Caco-2 (cell line): ENCODE measurements around the gene CXCL5. TPM values are rescaled to one million over a fixed set of nuclear protein-coding genes. Genes with fewer than 3 reads are reported as not detected.

Source experiments
- BruUV-seq: library from RNA; stranded (reverse); fragments of 400-500 nt; replicated peaks from 2 replicates; lab custom pipeline; 2021; lab: Mats Ljungman, UMichigan
- CTCF ChIA-PET: fragments of 300-600 bp; sonication (Branson Sonifier 250); formaldehyde crosslinking; loops from one replicate; lab custom pipeline; 2022; ENCODE audit warnings: antibody characterized with exemption; lab: Charles Lee
- POLR2A ChIA-PET: fragments of 300-600 bp; sonication (Branson Sonifier 250); formaldehyde crosslinking; loops from one replicate; lab custom pipeline; 2022; ENCODE audit warnings: antibody characterized with exemption; lab: Charles Lee
- DNase-seq, 2 experiments: peaks; one replicate each; pipeline versions ENCODE4 v3.0.0 to v3.0.0-alpha.2; 2020 to 2022
- H3K27me3 ChIP-seq: replicated peaks from 2 replicates; pipeline ENCODE4 v1.6.0; 2011; ENCODE audit warnings: low read length; ENCODE audit not compliant: control insufficient read depth, insufficient read depth
- H3K36me3 ChIP-seq: 2 replicates; pipeline ENCODE4 v1.5.1; 2011; ENCODE audit warnings: low read length; ENCODE audit not compliant: control insufficient read depth, insufficient read depth
- H3K4me1 ChIP-seq: fragments of 250-450 bp; sonication (Bioruptor Pico); 2 replicates; pipeline ENCODE4 v1.5.1; 2020; ENCODE audit warnings: mild to moderate bottlenecking
- H3K4me3 ChIP-seq: 2 replicates; pipeline ENCODE4 v1.5.1; 2011; ENCODE audit warnings: low read depth, mild to moderate bottlenecking, control low read depth, low read length
- H3K9me3 ChIP-seq: fragments of 250-450 bp; sonication (Bioruptor Pico); 2 replicates; pipeline ENCODE4 v1.5.1; 2020; ENCODE audit warnings: mild to moderate bottlenecking, moderate library complexity
- H3K27ac Mint-ChIP-seq: one replicate; pipeline ENCODE4 v1.8.0; 2022; ENCODE audit warnings: mixed read lengths; ENCODE audit not compliant: unreplicated experiment
- H3K27me3 Mint-ChIP-seq: one replicate; pipeline ENCODE4 v1.8.0; 2022; ENCODE audit warnings: mixed read lengths; ENCODE audit not compliant: insufficient read depth, unreplicated experiment
- H3K36me3 Mint-ChIP-seq: one replicate; pipeline ENCODE4 v1.8.0; 2022; ENCODE audit warnings: mild to moderate bottlenecking, mixed read lengths; ENCODE audit not compliant: insufficient read depth, unreplicated experiment
- H3K4me1 Mint-ChIP-seq: one replicate; pipeline ENCODE4 v1.8.0; 2022; ENCODE audit warnings: low read depth, mixed read lengths; ENCODE audit not compliant: unreplicated experiment
- H3K4me3 Mint-ChIP-seq: one replicate; pipeline ENCODE4 v1.8.0; 2022; ENCODE audit warnings: mild to moderate bottlenecking, moderate library complexity, mixed read lengths; ENCODE audit not compliant: unreplicated experiment
- H3K9me3 Mint-ChIP-seq: one replicate; pipeline ENCODE4 v1.8.0; 2022; ENCODE audit warnings: mixed read lengths; ENCODE audit not compliant: unreplicated experiment
- intact Hi-C: fragments of 100-400 bp; cut with micrococcal nuclease; formaldehyde crosslinking; loops from one replicate; pipeline ENCODE4 v1.10.0; 2022; ENCODE audit not compliant: unreplicated experiment
- total RNA-seq: library from RNA; stranded (reverse); gene quantifications from 2 replicates; pipeline ENCODE4 v1.2.3, GENCODE V29; 2022
- TF ChIP-seq, protein P1 (sequence below), 2 experiments: fragments of 200-600 bp in 1 of 2; IDR thresholded peaks; 1 replicate in 1 of 2; 2 replicates in 1 of 2; pipeline versions ENCODE4 v1.5.1 to v1.8.0; 2011 to 2022; ENCODE audit warnings: antibody characterized with exemption in 1 of 2, control low read depth in 1 of 2, inconsistent platforms in 1 of 2, low read depth in 1 of 2, low read length in 1 of 2, mild to moderate bottlenecking in 1 of 2, moderate library complexity in 1 of 2; ENCODE audit not compliant: insufficient read depth in 1 of 2, severe bottlenecking in 1 of 2, unreplicated experiment in 1 of 2

CXCL5 gene
- total RNA-seq, 1 experiment from 2014 or later = not detected

DNA sequence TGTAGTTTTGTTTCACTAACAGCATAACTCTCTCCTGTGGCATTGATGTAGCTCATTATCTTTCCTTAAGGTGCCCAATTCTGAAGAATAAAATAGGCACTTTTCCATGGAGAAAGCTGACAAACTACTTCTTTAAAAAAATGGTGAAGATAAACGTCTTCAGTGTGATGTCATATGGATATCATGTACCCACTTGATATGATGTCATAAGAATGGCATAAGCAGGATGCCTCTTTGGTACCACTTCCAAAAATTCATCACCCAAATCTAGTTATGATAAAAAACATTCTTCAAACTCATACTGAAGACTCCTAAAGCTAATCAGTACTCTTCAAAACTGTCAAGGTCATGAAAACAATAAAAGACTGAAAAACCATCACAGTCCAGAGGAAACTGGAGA, 42.9 kb upstream of the CXCL5 start:
- Histone ChIP-seq H3K27me3 (no peaks in the 10 kb centered on the region), H3K36me3 (no peaks in the 10 kb centered on the region), H3K4me1 (no peaks in the 10 kb centered on the region; the same call in 1 of the 2 replicates), H3K4me3 (no peak overlapping the region), H3K9me3 (no peaks in the 10 kb centered on the region)
- H3K36me3 Mint-ChIP-seq = peaks cover 6% of the 10 kb centered on the region
- TF ChIP-seq, protein P1, sequence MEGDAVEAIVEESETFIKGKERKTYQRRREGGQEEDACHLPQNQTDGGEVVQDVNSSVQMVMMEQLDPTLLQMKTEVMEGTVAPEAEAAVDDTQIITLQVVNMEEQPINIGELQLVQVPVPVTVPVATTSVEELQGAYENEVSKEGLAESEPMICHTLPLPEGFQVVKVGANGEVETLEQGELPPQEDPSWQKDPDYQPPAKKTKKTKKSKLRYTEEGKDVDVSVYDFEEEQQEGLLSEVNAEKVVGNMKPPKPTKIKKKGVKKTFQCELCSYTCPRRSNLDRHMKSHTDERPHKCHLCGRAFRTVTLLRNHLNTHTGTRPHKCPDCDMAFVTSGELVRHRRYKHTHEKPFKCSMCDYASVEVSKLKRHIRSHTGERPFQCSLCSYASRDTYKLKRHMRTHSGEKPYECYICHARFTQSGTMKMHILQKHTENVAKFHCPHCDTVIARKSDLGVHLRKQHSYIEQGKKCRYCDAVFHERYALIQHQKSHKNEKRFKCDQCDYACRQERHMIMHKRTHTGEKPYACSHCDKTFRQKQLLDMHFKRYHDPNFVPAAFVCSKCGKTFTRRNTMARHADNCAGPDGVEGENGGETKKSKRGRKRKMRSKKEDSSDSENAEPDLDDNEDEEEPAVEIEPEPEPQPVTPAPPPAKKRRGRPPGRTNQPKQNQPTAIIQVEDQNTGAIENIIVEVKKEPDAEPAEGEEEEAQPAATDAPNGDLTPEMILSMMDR (IDR thresholded peaks at IDR 0.05; ENCODE audit: insufficient read depth in 1 of 2, low read depth in 1 of 2, low read length in 1 of 2, severe bottlenecking in 1 of 2, unreplicated experiment in 1 of 2) = no peak
- no TSS peak for BruUV-seq
- no peak for DNase-seq
- intact Hi-C loops = no loop called here
- H3K27ac Mint-ChIP-seq = no peak overlapping the region
- no peaks in the 10 kb centered on the region for H3K27me3 Mint-ChIP-seq
- H3K4me3 Mint-ChIP-seq = no peak overlapping the region
- peaks cover 15% of the 10 kb centered on the region for H3K4me1 Mint-ChIP-seq
- no peaks in the 10 kb centered on the region for H3K9me3 Mint-ChIP-seq
- POLR2A ChIA-PET = no interaction called here
- CTCF ChIA-PET = interaction anchor here (1.7 kb wide), 1 partner anchor 93 kb away, joined by 5 read pairs; no protein-coding TSS in a partner anchor

DNA sequence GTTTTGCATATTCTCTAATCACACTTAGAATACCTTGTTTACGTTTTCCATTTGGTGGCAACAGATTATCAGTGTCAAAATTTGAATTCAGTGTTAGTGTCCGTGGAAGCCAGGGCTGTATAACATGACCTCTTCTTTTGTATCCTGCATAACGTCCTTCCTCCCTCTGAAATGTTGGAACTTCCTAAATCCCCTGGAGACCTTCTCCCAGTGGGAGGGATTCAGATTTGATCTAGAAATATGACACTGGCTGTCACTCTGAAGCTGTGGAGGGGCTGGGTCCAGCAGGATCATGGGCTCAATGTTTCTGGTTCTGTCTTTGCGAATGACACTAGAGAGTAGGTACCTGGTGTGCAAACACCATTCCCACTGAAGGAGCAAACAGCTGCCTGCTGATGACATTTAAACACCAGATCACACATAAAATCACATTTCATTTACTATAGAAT, 40.9 kb upstream of the CXCL5 start:
- no peaks in the 10 kb centered on the region for H3K36me3 ChIP-seq
- BruUV-seq = TSS peak; percentile 87
- Mint-ChIP-seq H3K27ac (peak overlapping the region; percentile 14), H3K36me3 (peaks cover 6% of the 10 kb centered on the region), H3K9me3 (no peaks in the 10 kb centered on the region), H3K27me3 (no peaks in the 10 kb centered on the region), H3K4me3 (peak overlapping the region; percentile 78), H3K4me1 (peaks cover 15% of the 10 kb centered on the region)
- H3K27me3 ChIP-seq = no peaks in the 10 kb centered on the region
- H3K4me1 ChIP-seq = no peaks in the 10 kb centered on the region; the same call in 1 of the 2 replicates
- intact Hi-C loops = loop anchor here (2.0 to 5.0 kb wide), 2 partner anchors 171 to 377 kb away; partner anchors contain the start of gene CXCL1
- TF ChIP-seq, protein P1 (IDR thresholded peaks at IDR 0.05; ENCODE audit: insufficient read depth in 1 of 2, low read depth in 1 of 2, low read length in 1 of 2, severe bottlenecking in 1 of 2, unreplicated experiment in 1 of 2) = no peak
- ChIA-PET POLR2A (no interaction called here), CTCF (interaction anchor here (1.3 to 1.9 kb wide), 3 partner anchors 69 to 175 kb away, joined by 5 to 8 read pairs (median 8); no protein-coding TSS in a partner anchor)
- no peak for DNase-seq
- peak overlapping the region; percentile 53 for H3K4me3 ChIP-seq
- no peaks in the 10 kb centered on the region for H3K9me3 ChIP-seq

DNA sequence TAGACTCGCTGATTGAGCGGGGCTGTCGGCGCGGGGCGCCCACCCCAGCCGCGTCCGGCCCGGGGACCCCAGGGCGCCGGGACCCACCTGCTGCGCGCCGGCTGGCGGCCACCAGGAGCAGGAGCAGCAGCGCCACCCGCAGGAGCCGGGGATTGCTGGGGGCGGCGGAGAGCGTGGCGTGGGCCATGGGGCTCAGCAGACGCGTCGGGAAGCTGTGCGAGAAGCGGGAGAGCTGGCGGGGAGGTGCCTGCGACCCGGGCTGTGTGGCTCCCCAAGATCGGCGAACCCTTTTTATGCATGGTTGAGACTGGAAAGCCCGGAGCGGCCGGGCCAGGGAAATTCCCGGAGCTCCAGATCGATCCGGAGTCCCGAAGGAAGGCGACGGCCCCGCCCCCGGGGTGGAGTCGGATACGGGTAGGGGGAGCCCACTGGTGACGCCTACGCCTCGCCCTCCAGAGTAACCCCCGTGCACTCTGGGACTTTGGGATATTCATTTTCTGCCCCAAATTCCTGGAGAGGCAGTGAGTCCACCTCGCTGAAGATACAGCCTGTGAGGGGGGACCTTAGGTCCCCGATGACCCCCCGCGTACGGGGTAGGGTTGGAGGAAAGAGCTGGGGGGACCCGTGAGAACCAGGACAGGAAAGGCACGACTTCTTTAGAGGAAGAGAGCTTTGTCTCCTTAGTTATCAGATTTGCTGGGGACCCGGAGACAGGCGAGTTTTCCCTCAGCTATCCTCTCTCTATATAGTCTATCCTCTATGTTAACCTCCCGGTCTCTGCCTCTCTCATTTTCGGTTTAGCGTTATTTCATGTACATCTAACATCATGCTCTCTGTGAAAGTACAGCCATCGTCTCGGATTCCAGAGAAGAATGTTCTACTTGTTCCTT, 40.2 kb upstream of the CXCL5 start, which contains the start of gene CXCL3:
TSS of gene CXCL3 (minus strand) at position 265 of the 890 bp plus-strand sequence. CDS start at position 187, 78 bp downstream.
- Mint-ChIP-seq H3K27me3 (no peaks in the 10 kb centered on the region), H3K36me3 (peaks cover 6% of the 10 kb centered on the region), H3K4me3 (peak within 1 kb of the TSS; percentile 78), H3K27ac (peak within 1 kb of the TSS; percentile 14), H3K9me3 (no peaks in the 10 kb centered on the region), H3K4me1 (peaks cover 15% of the 10 kb centered on the region)
- POLR2A ChIA-PET = interaction anchor here (0.5 kb wide), 1 partner anchor 37 kb away, joined by 3 read pairs; no protein-coding TSS in a partner anchor
- H3K36me3 ChIP-seq = no peaks in the 10 kb centered on the region
- BruUV-seq = no TSS peak
- H3K9me3 ChIP-seq = no peaks in the 10 kb centered on the region
- DNase-seq = peak; percentile 71 to 75
- H3K4me1 ChIP-seq = no peaks in the 10 kb centered on the region; the same call in 1 of the 2 replicates
- CTCF ChIA-PET = interaction anchor here (0.6 to 1.9 kb wide), 5 partner anchors 18 to 264 kb away, joined by 3 to 8 read pairs (median 5); no protein-coding TSS in a partner anchor
- TF ChIP-seq, protein P1 (IDR thresholded peaks at IDR 0.05; ENCODE audit: insufficient read depth in 1 of 2, low read depth in 1 of 2, low read length in 1 of 2, severe bottlenecking in 1 of 2, unreplicated experiment in 1 of 2) = no peak
- intact Hi-C loops = loop anchor here (1.0 to 5.0 kb wide), 3 partner anchors 170 to 376 kb away; partner anchors contain the start of gene CXCL1
- peak within 1 kb of the TSS; percentile 53 for H3K4me3 ChIP-seq
- no peaks in the 10 kb centered on the region for H3K27me3 ChIP-seq
